Measurements from ENCODE around the gene KDM4B. TPM values are rescaled to one million over a fixed set of nuclear protein-coding genes. Genes with fewer than 3 reads are reported as not detected.

The KDM4B gene
- total RNA-seq, 1 experiment from 2014 or later: 5.6 TPM

DNA sequence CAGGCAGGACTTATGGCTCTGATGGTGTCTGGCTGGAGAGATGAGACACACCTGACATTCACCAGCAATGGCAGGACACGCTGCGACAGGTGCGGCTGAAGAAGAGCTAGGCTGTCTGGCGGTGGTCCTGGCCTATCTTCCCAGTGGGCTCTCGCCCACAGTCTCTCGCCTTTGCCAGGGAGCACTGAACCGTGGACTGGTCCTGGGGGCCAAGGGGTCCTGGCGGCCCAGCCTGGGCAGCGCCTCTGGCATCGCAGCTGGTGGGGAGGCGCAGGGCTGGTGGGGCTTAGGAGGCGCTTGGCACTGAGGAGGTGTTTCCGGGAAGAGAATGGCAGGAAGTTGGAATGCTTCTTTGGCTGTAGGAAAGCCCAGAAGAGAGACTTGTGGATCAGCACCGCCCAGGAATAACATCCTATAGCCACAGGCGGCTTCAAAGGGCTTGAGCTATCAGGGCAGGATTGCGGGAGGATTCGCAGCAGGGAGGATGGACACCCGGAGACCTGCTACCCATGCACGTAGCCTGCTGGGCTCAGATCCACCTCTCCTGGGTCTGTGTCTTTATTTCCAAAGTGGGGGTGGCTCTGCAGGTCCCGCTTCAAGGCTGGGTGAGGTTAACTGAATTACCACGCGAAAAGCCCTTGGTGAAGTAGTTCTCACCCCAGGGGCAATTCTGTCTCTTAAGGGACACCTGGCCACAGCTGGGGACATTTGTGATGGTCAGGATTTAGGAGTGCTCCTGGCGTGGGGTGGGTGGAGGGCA, 14.6 kb downstream of the KDM4B start:
- DNase-seq (ENCODE audit: extremely low read depth, low read depth): no peak

DNA sequence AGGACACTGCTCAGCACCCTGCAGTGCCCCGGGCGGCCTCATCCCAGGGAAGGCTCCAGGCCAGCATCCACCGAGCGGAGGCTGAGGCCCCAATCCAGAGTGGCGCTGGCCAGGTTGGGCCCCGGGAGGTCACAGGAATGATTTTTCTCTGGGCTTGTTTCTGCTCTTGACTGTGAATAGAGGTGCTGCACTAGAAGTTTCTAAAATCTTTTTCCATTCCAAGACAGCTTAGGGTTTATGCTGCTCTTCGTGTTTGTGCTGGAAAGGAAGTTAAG, 15.1 kb downstream of the KDM4B start:
- DNase-seq (ENCODE audit: extremely low read depth, low read depth): no peak

DNA sequence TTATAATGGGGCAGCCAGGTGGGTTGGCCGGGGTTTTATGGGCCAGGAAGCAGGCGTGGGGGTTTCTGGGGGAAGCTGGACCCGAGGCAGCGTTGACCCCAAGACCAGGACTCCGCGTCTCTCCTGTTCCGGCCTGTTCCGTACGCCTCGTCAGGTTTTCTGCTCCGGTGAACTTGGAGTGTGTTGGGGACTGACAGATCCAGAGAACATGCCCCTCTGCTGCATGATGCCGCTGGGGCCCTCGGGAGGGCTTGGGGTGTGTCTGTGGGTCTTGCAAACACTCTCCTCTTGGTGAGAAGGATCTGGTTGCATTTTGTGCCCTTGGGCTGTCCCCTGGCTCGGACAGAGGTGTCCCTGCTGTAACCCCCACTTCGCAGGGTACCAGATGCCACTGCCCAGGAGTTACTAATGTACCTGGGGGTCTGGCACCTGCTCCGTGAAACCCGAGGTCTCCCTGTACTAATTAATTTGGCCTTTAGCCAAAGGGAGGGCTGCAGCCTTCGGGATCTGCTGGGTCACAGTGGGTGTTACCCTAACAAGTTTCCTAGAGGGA, 15.6 kb downstream of the KDM4B start:
- no peak for DNase-seq (ENCODE audit: extremely low read depth, low read depth)

DNA sequence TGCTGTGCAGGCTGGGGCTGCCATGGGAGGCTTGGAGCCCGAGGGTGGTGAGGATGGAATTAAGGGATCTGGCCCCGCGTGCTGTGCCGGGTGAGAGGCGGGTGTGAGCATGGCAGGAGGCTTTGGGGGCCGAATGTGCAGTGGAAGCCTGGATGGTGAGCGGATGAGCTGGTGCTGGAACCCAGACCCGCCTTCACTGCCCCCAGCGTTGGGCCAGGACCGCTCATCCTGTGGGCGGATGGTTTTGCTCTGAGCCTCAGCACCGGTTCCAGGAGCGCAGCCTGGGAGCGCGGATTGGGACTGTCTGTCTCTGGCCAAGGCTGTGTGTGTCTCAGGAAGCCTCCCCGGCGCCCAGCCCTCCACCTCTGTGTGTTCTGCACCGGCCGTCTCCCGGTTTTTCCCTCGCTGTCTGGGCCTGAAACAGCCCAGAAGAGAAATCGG, 16.7 kb downstream of the KDM4B start:
- DNase-seq (ENCODE audit: extremely low read depth, low read depth): no peak

DNA sequence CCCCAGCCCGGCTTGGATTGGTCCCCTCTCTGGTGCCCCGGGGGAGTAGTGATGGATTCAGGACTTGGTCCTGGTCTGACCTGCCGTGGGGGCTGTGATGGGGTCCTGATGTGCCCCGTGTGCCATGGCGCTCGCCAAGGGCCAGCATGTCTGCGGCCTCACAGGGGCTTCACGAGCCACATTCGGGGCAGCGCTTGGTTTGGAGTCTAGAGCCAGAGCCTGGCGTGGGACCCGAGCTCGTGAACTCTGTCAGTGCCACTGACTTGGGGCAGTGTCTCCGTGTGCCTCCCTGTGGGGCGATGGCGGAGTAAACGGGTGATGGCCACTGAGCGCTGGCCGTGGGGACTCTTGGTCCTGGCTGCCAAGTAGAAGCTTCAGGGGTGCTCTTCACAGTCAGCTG, 17.1 kb downstream of the KDM4B start:
- DNase-seq (ENCODE audit: extremely low read depth, low read depth): no peak

DNA sequence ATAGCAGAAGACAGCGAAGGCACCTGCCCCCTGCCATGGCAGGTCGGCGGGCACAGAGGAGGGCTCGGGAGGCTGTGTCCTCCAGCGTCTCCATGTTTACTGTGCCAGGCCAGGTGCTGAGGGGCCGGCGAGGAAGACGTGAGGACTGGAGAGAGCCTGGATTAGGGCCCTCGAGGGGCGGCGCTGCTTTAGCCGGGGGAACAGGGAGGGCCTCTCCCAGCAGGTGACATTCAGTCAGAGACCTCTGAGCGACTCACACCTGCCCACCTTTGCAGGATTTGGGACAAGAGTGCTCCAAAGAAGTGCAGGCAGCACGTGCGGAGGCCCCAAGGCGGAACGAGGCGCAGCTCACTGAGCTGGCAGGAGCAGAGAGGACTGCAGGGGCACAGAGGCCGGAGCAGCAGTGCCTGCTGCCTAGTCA, 17.6 kb downstream of the KDM4B start:
- no peak for DNase-seq (ENCODE audit: extremely low read depth, low read depth)

DNA sequence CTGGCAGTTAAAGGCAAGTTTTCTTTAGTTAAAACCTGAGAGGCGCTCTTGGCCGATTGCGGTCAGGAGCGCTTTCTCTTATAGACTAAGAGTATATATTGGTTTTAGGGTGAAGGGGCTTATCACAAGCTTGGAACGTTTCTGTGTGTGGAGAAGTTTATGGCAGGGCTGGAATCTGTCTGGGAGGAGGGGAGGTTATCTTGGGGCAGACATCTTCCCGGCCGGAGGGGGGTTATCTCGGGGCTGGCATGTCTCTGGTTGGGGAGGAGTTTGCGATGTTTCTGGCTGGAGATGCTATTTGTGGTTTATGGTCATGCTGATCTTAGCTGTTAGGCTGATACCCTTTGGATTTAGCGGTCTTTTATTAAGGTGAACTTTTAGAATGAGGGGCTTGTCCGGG, 18.3 kb downstream of the KDM4B start:
- DNase-seq (ENCODE audit: extremely low read depth, low read depth): no peak

DNA sequence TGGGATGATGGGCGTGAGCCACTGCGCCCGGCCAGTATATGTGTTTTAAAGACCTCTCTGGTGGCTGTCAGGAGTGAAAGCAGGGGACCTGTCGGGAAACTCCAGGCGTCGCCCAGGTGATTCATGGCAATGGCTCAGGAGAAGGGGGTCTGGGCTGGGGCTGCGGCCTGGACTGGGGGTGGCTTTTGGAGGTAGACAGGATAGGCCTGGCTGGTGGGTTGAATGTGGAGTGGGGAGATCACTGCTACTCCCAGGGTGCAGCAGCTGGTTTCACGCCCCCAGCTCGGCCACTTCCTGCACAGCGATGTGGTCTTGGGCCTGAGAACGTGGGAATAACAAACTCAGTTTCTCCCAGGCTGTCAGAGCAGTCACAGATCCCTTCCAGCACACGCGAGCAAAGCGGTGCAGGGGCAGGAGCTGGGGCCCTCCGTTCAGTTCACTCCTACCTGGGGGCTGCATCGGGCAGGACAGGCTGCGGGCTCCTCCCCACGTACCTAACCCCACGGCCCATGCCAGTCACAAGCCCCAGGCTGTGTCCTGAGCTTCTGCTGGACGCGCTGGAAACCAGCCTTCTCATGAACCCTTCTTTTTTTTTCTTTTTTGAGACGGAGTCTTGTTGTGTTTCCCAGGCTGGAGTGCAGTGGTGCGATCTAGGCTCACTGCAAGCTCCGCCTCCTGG, 18.9 kb downstream of the KDM4B start:
- no peak for DNase-seq (ENCODE audit: extremely low read depth, low read depth)

DNA sequence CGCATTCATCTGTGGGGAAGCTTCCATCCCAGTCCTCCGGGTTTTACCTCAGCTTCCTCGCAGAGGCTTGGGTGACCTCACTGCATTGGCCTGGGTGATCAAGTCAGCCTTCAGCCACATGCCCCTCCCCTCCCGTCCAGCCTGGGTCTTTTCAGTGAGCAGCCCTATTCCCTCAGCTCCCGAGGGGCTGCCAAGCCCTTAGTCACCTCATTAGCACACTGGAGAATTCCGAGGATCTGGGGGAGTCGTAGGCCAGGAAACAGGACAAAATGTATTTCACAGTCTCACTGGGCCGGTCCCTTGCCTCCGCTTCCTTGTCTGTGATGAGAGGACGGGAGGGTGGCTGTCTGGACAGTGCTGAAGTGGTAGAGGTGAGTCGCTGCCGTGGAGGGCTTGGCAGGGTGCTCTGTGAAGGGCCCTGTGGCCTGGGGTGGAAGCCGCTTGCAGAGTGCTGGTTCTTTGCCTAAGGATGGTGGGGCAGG, 19.9 kb downstream of the KDM4B start:
- no peak for DNase-seq (ENCODE audit: extremely low read depth, low read depth)

DNA sequence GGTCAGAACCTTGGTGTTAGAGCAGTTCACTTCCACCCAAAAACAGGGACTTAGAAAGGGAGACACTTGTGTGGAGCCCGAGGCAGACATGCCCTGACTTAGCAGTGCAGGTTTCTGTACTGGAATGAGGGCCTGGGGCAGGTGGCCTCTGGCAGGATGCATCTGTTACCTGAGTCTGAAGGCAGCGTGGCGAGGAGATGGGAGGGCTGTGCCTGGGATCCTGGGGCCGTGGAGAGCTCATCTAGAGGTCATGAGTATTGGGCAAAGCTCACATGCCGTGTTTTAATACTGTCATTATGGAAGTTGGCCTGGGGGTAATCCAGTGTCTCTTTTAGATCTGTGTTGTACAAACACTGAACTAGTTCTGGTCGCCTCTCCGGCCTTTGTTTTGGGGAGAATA, 21.4 kb downstream of the KDM4B start:
- DNase-seq (ENCODE audit: extremely low read depth, low read depth): no peak

DNA sequence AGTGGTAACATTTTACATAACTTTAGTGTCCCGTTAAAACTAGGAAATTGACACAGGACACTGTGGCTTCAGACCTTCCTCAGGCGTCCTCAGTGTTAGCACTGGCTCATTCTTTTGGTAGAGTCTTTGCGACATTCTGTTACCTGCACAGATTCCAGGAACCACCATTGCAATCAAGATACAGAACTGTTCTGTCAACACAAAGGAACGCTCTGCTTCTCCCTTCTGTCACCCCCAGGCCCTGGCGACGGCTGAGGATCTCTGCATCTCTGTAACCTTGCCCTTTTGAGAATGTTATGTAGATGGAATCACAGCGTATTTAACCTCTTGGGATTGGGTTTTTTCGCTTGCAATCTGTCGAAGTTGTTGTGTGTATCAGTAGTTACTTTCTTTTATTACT, 22.6 kb downstream of the KDM4B start:
- DNase-seq (ENCODE audit: extremely low read depth, low read depth): no peak

DNA sequence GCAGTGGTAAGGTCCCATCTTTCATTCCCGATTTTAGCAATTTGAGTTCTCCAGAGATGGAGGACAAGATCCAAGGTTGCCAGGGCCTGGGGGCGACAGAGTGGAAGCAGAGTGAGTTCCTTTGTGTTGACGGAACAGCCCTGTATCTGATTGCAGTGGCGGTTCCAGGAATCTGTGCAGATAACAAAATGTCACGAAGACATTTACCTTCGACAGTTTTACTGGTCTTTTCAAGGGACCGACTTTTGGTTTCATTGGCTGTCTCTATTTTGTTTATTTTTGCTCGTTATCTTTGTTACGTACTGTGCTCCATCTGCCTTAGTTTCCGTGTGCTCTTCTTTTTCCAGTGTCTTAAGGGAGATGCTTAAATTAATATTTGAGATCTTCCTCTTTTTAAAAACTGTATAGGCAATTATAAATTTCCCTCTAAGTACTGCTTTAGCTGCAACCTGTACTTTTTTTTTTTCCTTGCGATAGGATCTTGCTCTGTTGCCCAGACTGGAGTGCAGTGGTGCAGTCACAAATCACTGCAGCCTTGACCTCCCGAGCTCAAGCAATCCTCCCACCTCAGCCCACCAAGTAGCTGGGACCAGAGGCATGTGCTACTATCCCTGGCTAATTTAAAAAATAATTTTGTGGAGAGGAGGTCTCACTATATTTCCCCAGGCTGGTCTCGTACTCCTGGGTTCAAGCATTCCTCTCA, 23.2 kb downstream of the KDM4B start:
- DNase-seq (ENCODE audit: extremely low read depth, low read depth): no peak

DNA sequence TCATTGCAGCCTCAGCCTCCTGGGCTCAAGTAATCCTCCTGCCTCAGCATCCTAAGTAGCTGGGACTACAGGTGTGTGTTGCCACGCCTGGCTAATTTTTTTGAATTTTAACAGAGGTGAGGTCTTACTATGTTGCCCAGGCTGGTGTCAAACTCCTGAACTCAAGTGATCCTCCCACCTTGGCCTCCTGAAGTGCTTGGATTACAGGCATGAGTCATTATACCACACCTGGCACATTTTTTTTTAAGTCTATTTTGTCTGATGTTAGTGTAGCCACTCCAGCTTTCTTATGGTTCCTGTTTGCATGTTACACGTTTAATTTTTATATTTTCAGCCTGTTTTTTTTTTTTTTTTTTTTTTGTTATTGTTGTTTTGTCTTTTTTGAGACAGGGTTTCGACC, 24.8 kb downstream of the KDM4B start:
- no peak for DNase-seq (ENCODE audit: extremely low read depth, low read depth)

DNA sequence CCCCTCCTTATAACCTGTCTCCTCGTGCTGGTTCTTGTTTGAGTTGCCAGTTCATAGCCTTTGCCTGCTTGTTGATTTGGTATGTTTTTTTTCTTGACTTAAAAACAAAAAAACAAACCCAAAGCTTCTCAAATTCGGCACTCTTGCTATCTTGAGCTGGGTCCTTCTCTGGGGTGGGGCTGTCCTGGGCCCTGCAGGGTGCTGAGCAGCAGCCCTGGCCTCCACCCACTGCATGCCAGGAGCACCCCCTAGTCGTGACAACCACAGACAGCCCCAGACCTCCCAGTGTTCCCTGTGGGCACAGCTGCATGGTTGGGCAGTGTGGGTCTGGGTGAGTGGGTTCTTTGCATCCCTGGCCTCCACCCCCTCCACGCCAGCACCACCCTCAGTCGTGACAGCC, 27.8 kb downstream of the KDM4B start:
- no peak for DNase-seq (ENCODE audit: extremely low read depth, low read depth)

DNA sequence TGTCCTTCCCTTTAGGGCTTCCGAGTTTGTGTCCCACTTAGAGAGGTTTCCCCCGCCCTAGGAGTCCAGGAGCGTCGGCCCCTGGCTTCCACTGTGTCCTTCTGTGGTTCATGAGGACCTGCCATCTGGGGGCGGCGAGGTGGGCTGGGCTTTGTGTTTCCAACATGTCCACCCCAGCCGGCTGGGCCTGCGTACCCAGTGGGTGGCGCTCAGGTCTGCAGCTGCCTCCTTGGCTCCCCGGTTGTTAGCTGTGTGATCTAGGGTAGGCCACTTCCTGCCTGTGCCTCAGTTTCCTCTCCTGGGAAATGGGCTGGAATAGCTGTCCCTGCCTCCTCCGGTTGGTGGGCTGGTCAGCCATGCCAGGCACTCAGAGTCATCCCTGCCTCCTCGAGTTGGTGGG, 28.4 kb downstream of the KDM4B start:
- DNase-seq (ENCODE audit: extremely low read depth, low read depth): no peak

DNA sequence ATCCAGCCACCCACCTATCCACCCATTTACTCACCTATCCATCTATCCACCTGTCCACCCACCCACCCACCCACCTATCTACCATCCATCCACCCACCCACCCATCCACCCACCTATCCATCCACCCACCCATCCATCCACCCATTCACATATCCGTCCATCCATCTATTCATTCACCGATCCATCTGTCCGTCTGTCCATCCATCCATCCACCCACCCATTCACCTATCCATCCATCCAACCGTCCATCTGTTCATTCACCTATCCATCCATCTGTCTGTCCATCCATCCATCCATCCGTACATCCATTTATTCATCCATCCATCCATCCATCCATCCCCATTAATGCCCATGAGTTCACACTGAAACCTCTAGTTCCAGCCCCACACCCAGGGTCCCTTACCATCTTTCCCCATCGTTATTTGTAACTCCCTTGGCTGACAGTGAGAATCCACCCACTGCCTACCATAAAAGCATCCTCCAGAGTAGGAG, 31.3 kb downstream of the KDM4B start:
- no peak for DNase-seq (ENCODE audit: extremely low read depth, low read depth)

DNA sequence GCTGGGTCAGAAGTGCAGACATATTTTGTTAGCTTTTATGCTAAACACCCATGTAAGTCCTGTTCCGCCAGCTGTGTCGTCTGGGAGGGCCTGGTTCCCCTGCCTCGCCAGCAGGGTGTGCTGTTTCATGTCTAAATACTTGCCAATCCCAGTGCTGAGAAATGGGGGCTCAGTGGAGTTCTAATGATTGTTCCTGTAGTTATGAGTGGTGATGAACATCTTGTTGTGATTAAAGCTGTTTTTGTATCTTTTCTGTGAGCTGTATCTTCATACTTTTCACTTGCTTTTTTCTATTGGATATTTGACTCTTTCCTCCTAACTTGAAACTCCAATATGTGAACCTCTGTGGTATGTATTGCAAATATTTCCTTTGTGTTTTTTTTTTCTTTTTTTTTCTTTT, 32.7 kb downstream of the KDM4B start:
- peak; percentile 1 for DNase-seq (ENCODE audit: extremely low read depth, low read depth)

DNA sequence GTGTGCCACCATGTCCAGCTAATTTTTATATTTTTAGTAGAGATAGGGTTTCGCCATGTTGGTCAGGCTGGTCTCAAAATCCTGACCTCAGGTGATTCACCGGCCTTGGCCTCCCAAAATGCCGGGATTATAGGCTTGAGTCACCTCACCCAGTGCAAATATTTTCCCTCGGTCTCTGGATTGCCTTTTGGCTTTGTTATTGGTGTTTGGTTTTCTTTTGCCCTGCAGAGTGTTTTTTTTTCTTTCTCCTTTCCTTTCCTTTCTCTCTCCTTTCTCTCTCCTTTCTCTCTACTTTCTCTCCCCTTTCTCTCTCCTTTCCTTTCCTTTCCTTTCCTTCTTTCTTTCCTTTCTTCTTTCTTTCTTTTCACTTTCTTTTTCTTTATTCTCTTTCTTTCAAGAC, 33.2 kb downstream of the KDM4B start:
- no peak for DNase-seq (ENCODE audit: extremely low read depth, low read depth)

DNA sequence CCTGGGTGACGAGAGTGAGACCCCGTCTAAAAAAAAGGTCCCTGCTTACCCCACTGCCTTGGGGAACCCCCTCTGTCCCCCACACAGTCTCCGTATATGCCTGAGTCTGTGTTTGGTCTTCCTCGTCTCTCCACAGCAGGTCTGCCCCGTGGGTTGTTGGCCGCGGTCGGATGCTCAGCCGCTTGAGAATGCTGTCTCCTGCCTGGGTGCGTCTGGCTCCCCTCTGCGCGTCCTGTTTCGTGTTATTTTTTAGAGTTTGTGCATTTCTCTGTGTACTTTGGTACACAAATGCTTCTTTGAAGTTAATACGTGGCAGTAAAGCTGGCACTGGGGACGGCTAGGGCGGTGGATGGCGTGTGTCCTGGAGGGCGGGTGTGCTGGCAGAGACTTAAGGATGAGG, 34.9 kb downstream of the KDM4B start:
- DNase-seq (ENCODE audit: extremely low read depth, low read depth): no peak

DNA sequence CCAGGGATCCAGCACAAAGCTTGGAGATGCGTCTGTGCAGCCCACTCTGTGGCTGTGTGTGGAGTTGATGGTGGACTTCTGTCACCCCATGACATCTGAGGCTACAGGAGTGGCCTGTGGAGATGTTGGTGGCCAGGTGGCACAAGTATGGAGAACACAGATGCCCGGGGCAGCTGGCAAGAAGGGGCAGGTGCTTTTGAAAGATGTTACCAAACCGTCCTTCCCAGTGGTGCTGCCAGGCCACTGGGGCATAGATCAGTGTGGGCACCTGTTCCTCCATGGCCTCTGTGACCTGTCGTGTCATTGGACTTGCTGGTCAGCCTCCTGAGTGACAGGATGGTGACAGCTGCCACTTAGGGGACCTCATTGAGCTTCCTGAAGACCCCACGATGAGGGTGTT, 36.2 kb downstream of the KDM4B start:
- DNase-seq (ENCODE audit: extremely low read depth, low read depth): no peak

DNA sequence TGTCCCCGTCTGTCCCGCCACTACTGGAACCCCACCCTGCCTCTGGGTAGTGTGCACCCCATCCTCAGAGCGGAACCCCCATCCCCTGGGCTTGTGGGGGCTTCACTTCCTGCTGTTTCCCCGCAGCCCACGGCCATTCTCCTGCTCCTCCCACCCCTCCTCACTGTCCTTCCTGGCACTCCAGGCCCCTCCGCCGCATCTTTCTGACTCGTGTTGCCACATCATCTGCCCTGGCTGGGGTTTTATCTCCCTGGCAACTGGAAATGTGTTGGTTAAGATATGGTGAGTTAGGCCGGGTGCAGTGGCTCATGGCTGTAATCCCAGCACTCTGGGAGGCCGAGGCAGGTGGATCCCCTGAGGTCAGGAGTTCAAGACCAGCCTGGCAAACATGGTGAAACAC, 37.3 kb downstream of the KDM4B start:
- DNase-seq (ENCODE audit: extremely low read depth, low read depth): no peak
